HG03108 (cell line): ENCODE data around the gene LILRB1.
"Not testable (repeated sequence)": the region's sequence is repeated elsewhere in the genome, so short reads cannot be mapped to it uniquely, and the experiment has no call there.

Experiments
- ATAC-seq: cut with Tn5 transposase; IDR thresholded peaks from one replicate; pipeline ENCODE4 v1.9.1; 2021; ENCODE audit warnings: moderate library complexity; ENCODE audit not compliant: unreplicated experiment

LILRB1 gene

DNA sequence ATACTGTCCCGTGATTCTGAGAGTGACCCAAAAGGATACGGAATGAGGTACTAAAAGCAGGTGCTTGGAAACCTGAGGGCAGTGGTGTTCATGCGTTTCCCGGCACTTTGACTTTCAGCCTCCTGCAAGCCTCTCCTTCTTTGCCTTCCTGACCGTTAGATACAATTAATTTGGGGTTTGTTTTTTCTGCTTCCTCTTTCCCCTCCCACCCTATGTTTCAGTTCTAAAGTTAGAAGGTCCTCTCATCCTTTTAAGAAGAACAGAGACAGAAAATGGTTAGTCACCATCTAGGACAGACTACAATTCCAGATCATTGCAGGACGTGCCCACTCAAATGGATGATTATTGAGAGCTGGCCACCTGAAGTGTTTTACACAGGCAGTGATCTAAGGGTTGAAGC, 30.7 kb downstream of the LILRB1 start:
- ATAC-seq, result no peak

DNA sequence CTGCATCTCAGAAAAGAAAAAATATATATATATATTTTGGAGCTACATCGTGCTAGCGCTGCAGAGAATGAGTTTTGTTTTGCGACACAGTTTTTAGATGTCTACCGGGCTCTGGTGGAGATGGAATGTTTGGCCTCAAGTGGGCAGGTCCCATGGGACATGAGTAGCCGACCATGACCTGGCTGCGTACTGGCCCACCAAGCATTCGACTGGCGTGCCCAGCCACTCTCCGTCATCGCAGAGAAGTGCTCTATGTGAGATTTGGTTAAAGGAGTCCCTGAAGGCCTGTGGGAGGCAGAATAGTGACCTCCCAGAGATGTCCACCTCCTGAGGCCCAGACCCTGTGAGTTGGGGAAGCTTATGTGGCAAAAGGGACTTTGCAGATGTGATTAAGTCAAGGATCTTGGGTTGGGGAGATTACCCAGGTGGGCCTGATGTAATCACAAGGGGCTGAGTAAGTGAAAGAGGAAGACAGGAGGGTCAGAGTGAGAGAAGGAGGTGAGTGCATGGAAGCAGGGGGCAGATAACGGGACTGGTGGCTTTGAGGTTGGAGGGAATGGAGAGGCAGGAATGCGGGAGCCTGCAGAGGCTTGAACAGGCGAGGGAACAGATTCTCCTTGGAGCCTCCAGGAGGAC, 31.7 kb downstream of the LILRB1 start:
- ATAC-seq, result no peak

DNA sequence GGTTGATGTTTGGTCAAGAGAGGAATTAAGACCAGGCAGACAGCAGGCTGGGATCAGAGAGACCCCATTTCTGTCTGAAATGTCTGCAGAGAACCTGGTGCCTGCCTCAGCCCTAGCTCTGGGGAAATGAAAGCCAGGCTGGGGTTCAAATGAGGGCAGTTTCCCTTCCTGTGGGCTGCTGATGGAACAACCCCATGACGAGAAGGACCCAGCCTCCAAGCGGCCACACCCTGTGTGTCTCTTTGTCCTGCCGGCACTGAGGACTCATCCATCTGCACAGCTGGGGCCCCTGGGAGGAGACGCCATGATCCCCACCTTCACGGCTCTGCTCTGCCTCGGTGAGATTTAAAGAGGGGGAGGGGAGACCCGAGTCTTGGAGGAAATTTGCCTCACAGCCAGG, 32.4 kb downstream of the LILRB1 start, which contains the start of gene LILRB4:
Gene LILRB4, plus strand, starts transcription at position 256 of the 400 bp plus-strand sequence. Its CDS starts 49 bp downstream, at position 305.
- no peak for ATAC-seq

DNA sequence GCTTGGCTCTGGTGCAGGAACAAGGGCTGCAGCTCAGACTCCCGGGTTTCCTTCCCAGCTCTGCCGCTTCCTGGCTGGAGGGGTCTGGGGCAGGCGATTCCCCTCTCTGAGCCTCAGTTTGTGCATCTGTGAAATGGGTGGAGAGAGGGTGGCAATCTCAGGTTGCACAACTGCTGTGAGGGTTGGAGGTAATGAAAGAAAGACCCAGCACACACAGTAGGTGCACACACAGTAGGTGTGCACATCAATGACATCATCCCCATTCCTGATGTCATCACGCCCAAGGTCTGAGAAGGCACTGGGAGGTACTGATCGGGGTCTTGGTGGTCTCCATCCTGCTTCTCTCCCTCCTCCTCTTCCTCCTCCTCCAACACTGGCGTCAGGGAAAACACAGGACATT, 35.2 kb downstream of the LILRB1 start:
- no peak for ATAC-seq

DNA sequence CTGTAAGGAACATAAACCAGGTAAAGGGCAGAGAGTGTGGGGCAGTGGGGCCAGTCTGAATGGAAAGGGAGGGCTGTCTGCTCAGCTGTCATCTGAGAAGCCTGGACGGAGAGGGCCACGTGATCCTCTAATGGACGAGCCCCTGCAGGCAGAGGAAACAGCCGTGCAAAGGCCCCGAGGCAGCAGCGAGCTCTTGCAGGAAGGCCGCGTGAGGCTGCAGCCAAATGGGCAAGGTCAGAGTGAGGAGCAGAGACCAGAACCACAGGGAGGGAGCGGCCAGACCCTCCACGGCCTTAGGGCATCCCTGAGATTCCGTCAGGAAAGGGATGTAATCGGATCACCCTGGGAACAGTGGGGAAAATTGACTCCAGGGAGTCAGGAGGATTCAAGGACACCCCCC, 36.9 kb downstream of the LILRB1 start:
- ATAC-seq, result no peak

DNA sequence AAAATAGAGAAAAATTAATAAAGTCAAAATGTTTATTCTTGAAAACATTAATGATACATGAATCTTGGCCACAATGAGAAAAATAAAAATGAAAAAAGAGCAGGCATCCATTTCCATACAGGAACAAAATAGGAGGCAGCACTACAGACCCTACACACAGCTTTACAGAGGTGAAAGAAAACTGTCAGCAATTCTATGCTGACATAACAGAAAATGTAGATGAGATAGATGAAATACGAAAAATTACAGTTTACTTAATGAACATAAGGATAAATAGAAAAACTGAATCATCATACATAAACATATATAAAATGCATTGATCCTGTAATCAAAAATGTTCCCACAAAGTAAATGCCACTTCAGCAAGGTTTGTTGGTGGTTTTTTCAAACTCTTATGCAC, 38.1 kb downstream of the LILRB1 start:
- no peak for ATAC-seq

DNA sequence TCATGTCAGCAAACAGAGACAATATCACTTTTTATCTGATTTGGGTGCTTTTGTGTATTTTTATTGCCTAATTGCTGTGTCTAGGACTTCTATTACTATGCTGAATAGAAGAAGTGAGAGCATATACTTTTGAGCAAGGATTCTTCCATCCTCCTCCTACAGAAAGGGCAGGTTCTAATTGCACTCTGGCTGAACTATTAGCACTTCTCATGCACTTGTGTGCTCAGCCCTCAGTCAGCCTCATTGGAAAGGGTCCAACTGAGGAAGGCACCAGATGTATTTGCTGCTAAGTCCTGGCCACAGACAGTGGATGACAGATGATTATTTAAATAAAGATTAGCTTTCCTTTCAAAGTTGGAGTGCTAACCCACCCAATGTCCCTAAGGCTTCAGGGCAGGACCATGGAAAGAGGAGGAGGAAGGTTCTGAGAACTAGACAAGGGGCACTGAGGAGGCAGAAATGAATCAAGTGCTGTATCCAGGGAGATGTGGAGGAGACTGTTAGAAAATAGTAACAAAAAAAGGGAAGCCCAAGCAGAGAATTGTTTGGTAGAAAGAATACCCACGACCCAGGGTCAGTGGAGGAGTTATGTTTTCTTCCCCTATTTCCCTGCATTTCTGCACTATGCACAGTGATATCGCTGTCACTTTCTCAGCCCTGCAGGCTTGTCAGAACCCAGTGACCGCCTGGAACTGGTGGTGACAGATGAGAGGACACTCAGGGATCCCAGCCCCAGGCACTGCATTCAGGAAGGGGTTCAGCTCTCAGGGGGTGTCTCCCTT, 40.5 kb downstream of the LILRB1 start:
- ATAC-seq, result no peak

DNA sequence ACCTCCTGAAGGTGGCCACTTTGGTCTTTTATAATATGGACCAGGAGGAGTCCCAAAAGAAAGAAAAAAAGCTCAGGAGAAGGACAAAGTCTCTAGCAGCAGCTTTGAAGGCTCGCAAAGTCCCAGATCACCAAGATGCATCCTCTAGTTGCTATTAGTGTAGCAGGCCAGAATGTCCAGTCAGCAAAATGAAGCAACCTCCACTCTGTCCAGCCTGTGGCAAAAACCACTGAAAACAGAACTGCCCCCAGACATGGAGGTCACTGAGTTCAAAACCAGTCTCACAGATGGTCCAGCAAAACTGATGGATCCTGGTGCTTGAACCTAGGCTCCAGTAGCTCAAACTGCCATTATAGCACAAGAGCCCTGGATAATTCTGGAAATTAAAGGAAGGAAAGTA, 42.9 kb downstream of the LILRB1 start:
- no peak for ATAC-seq

DNA sequence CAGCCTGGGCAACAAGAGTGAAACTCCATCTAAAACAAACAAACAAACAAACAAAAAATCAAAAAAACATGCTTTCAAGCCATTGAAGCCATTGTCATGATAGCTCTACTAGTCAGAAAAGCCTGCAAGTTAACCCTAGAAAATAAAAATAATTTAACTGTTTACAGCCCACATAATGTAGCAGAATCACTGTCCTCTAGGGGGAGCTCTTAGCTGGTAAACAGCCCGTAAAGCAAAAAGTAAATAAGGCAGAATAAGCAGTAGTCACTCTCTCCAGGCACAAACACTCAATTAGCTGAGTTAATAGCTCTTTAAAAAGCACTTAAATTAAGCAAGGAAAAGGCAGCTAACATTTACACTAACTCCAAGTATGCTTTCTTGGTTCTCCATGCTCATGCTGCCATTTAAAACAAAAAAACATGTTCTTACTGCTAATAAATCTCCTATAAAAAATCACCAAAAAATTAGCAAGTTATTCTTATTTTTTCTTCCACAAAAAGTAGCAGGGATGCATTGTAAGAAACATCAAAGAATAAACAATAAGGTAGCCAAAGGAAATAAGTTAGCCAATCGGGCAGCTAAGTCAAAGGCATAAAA, 43.8 kb downstream of the LILRB1 start:
- ATAC-seq, result no peak

DNA sequence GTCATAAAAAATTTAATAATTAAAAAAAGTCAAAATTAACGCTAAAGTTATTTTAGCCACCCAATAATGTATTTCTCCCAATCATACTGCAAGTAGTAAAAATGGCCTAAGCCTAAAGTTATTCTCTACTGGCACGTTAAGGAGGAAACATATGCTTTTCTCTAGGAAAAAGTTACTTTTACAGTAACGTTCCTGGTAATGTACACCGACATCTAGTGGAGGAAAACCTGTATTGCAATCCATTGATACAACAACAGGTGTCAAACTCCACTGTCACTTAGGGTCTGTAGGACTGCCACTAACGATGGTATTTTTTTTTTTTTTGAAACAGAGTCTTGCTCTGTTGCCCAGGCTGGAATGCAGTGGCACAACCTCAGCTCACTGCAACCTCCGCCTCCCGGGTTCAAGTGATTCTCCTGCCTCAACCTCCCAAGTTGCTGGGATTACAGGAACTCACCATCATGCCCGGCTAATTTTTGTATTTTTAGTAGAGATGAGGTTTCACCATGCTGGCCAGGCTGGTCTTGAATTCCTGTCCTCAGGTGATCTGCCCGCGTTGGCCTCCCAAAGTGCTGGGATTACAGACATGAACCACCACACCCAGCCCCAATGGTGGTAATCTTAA, 46.0 kb downstream of the LILRB1 start:
- ATAC-seq, result not testable (repeated sequence)

DNA sequence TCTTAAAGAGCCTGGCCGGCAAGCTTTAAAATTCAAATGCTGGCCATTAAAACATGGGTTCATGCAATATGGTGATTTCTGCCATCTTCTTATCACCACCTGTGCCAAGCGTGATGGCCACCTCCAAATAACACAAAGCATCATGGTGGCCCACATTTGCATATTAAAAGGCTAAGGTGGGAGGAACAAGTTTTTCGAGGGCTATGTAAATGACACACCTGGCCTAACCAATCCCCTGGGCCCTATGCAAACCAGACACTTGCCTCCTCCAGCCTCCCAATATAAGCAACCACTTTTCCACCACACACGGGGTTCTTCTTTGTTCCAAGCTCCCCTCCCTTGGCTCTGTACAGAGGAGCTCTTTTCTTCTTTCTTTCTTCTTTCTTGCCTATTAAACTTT, 46.9 kb downstream of the LILRB1 start:
- no peak for ATAC-seq

DNA sequence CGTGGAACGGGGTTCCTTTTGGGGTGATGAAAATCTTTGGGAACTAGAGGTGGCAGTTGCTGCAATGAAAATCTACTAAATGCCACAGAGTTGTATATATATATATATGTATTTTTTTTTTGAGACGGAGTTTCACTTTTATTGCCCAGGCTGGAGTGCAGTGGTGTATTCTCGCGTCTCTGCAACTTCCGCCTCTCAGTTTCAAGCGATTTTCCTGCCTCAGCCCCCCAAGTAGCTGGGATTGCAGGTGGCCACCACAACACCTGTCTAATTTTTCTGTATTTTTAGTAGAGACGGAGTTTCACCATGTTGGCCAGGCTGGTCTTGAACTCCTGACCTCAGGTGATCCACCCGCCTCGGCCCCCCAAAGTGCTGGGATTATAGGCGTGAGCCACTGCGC, 51.3 kb downstream of the LILRB1 start:
- ATAC-seq, result not testable (repeated sequence)

DNA sequence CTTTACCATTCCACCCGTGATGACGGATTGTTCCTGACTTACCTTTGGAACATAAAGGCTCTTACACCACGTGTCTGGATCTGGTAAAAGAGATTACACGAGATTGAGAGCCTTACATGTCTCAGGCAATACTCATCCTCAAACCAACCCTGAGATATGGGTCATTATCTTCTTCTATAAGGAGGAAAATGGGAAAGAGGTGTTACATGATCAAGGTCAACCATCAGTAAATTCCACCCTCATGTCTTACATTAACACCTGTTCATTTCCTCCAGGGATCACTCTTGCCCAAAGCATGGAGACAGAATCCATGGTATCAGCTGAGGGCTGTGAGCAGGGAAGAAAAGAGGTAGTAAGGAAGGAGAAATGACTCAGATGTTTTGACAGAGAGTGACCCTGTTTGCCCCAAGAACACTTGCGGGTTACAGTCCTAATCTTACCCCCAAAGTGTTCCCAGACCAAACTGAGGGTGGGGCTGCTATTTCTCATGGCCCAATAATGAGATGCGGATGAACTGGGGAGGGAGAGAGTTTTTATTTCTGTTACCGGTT, 52.1 kb downstream of the LILRB1 start:
- no peak for ATAC-seq

DNA sequence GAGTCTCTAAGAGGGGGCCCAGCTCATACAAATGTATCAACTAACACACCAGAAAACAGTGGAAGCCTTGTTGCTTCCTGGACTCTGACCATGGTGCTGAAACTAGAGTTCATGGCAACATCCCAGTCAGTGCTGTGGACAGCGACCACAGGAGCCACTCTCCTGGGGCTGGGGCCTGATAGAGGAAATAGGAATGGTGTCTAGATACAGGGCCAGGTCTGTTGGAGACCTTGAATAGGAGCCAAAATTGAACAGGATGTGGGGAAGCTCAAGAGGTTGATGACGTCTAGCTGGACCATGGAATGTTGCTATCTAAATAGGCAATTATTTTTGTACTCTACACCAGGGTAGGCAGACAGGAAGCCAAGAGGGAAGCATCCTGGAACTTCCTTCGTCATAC, 54.2 kb downstream of the LILRB1 start:
- no peak for ATAC-seq
